HepG2 (cell line): ENCODE results near the gene WFDC1. TPM values are rescaled to one million over a fixed set of nuclear protein-coding genes. Genes with fewer than 3 reads are reported as not detected.

Source experiments
- ERF ChIP-seq: IDR thresholded peaks from 2 replicates; pipeline ENCODE4 v1.6.1; 2018; ENCODE audit warnings: missing biosample characterization, missing genetic modification reagents
- FIP1L1 ChIP-seq: fragments of 200-400 bp; formaldehyde crosslinking; IDR thresholded peaks from 2 replicates; pipeline ENCODE4 v1.6.1; 2018; ENCODE audit warnings: low read depth, mild to moderate bottlenecking, low read length, moderate library complexity, borderline replicate concordance; ENCODE audit not compliant: insufficient read depth
- GATAD2A ChIP-seq: IDR thresholded peaks from 2 replicates; pipeline ENCODE4 v1.6.1; 2016
- GPN1 ChIP-seq: sonication (generic); formaldehyde crosslinking; IDR thresholded peaks from 2 replicates; pipeline ENCODE4 v1.5.1; 2020; ENCODE audit warnings: missing genetic modification reagents, borderline replicate concordance
- KLF16 ChIP-seq, 2 experiments: sonication (generic) in 1 of 2; formaldehyde crosslinking in 1 of 2; IDR thresholded peaks; 2 replicates each; pipeline versions ENCODE4 v1.6.1 to v1.8.0; 2016 to 2023; ENCODE audit warnings: missing genetic modification reagents in 2 of 2, missing compliant biosample characterization in 1 of 2
- MATR3 ChIP-seq: sonication (generic); formaldehyde crosslinking; IDR thresholded peaks from 2 replicates; pipeline ENCODE4 v1.4.0; 2020; ENCODE audit warnings: missing genetic modification reagents
- MIXL1 ChIP-seq: IDR thresholded peaks from 2 replicates; pipeline ENCODE4 v1.6.1; 2016
- POLR2A ChIP-seq, 2 experiments: IDR thresholded peaks; 2 replicates each; pipeline ENCODE4 v1.6.1; 2011; ENCODE audit warnings: low read depth in 2 of 2, low read length in 2 of 2, mild to moderate bottlenecking in 1 of 2, moderate library complexity in 1 of 2; ENCODE audit not compliant: insufficient read depth in 1 of 2
- POLR2AphosphoS5 ChIP-seq: IDR thresholded peaks from 2 replicates; pipeline ENCODE4 v1.6.1; 2012; ENCODE audit warnings: low read depth, low read length
- RCOR2 ChIP-seq: IDR thresholded peaks from 2 replicates; pipeline ENCODE4 v1.6.1; 2016; ENCODE audit warnings: missing biosample characterization, missing genetic modification reagents
- TBX3 ChIP-seq: fragments of 450-650 bp; IDR thresholded peaks from 2 replicates; pipeline ENCODE4 v1.6.1; 2017; ENCODE audit warnings: antibody characterized with exemption, mild to moderate bottlenecking, inconsistent platforms, borderline replicate concordance
- TCF7L2 ChIP-seq: IDR thresholded peaks from 2 replicates; pipeline ENCODE4 v1.6.1; 2011; ENCODE audit warnings: mild to moderate bottlenecking, low read depth, low read length, moderate library complexity
- ZBTB42 ChIP-seq: sonication (generic); formaldehyde crosslinking; IDR thresholded peaks from 2 replicates; pipeline ENCODE4 v1.5.0; 2020; ENCODE audit warnings: mild to moderate bottlenecking, missing genetic modification reagents
- ZMYM4 ChIP-seq: sonication (generic); formaldehyde crosslinking; IDR thresholded peaks from 2 replicates; pipeline ENCODE4 v1.8.1; 2023; ENCODE audit warnings: mild to moderate bottlenecking, missing genetic modification reagents
- ZNF326 ChIP-seq: sonication (generic); formaldehyde crosslinking; IDR thresholded peaks from 2 replicates; pipeline ENCODE4 v1.4.0; 2020; ENCODE audit warnings: missing genetic modification reagents, borderline replicate concordance
- ZNF496 ChIP-seq: sonication (generic); formaldehyde crosslinking; IDR thresholded peaks from 2 replicates; pipeline ENCODE4 v1.8.1; 2023; ENCODE audit warnings: mild to moderate bottlenecking, moderate library complexity, missing genetic modification reagents; ENCODE audit not compliant: insufficient replicate concordance
- ZNF552 ChIP-seq: sonication (generic); formaldehyde crosslinking; IDR thresholded peaks from 2 replicates; pipeline ENCODE4 v1.9.0; 2022; ENCODE audit warnings: missing genetic modification reagents, mild to moderate bottlenecking, borderline replicate concordance
- ZNF572 ChIP-seq: sonication (generic); formaldehyde crosslinking; IDR thresholded peaks from 2 replicates; pipeline ENCODE4 v1.5.1; 2020; ENCODE audit warnings: mild to moderate bottlenecking, missing genetic modification reagents
- ZNF749 ChIP-seq: sonication (generic); formaldehyde crosslinking; IDR thresholded peaks from 2 replicates; pipeline ENCODE4 v1.8.0; 2022; ENCODE audit warnings: mild to moderate bottlenecking, missing genetic modification reagents, moderate library complexity, borderline replicate concordance
- ZNF782 ChIP-seq: sonication (generic); formaldehyde crosslinking; IDR thresholded peaks from 2 replicates; pipeline ENCODE4 v1.4.0; 2020; ENCODE audit warnings: missing genetic modification reagents, mild to moderate bottlenecking, borderline replicate concordance
- ZSCAN22 ChIP-seq: sonication (generic); formaldehyde crosslinking; IDR thresholded peaks from 2 replicates; pipeline ENCODE4 v1.4.0; 2020; ENCODE audit warnings: mild to moderate bottlenecking, missing genetic modification reagents
- ZZZ3 ChIP-seq: sonication (generic); formaldehyde crosslinking; IDR thresholded peaks from 2 replicates; pipeline ENCODE4 v1.4.0; 2020; ENCODE audit warnings: missing genetic modification reagents, mild to moderate bottlenecking, borderline replicate concordance
- polyA plus RNA-seq, 8 experiments: library from polyadenylated mRNA; depleted of rRNA in 3 of 8; stranded (reverse) in 7 of 8; unstranded in 1 of 8; fragments of >200 nt; fragmentation: Illumina TruSeq in 4 of 8; extraction: Trizol in 4 of 8; gene quantifications; 2 replicates each; pipeline versions ENCODE4 v1.2.1 to v1.2.3, GENCODE V29; 2011 to 2016; ENCODE audit warnings: low read depth in 4 of 8, missing spikeins in 1 of 8, mixed read lengths in 1 of 8; ENCODE audit not compliant: insufficient read depth in 1 of 8
- total RNA-seq, 5 experiments: library from RNA; depleted of rRNA; stranded (reverse); fragments of >200 nt; fragmentation: Illumina TruSeq; extraction: Trizol; gene quantifications; 2 replicates each; pipeline ENCODE4 v1.2.3, GENCODE V29; 2016; ENCODE audit warnings: low read depth in 1 of 5
- TF ChIP-seq, protein P1 (sequence below): sonication (generic); formaldehyde crosslinking; IDR thresholded peaks from 2 replicates; pipeline ENCODE4 v1.5.1; 2020; ENCODE audit warnings: missing genetic modification reagents, mild to moderate bottlenecking, borderline replicate concordance
- TF ChIP-seq, protein P2 (sequence below): IDR thresholded peaks from 2 replicates; pipeline ENCODE4 v1.6.1; 2016
- TF ChIP-seq, protein P3 (sequence below): sonication (generic); formaldehyde crosslinking; IDR thresholded peaks from 2 replicates; pipeline ENCODE4 v1.4.0; 2020; ENCODE audit warnings: missing genetic modification reagents, mild to moderate bottlenecking, borderline replicate concordance
- TF ChIP-seq, protein P4 (sequence below): sonication (generic); formaldehyde crosslinking; IDR thresholded peaks from 2 replicates; pipeline ENCODE4 v1.4.0; 2020; ENCODE audit warnings: mild to moderate bottlenecking, low read depth, missing genetic modification reagents

Gene WFDC1
- total and polyA plus RNA-seq, 2 of the 13 experiments (the other 11 are each of a cell fraction or from before 2014, with no cell fraction given) = not detected

DNA sequence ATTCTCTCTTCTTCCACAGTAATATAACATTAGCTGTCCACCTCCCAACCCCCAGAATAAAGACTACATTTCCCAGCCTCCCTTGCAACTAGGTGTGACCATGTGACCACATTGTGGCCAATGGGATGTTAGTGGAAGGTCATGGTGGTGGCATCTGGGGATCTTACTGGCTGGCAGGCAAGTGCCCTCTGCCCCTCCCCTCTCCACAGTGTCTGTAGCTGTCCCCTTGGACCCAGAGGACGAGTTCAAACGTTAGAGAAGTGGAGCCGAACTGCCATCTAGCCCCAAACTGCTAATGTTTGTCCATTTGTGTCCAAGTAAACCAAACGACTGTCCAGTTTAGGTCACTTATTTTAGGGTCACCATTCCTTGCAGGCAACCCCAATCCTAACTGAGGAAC is 28.2 kb upstream of the WFDC1 start (continued):
- TF ChIP-seq ZNF326 (CRISPR knock-in tag) (no peak), ZMYM4 (0 out of 2 replicates have a peak, but pooled peaks have one; percentile 60), ZNF496 (CRISPR knock-in tag) (no peak), ZZZ3 (no peak), TCF7L2 (no peak), ZNF749 (CRISPR knock-in tag) (no peak), ZNF572 (CRISPR knock-in tag) (0 out of 2 replicates have a peak, but pooled peaks have one; percentile 84), ZNF552 (CRISPR knock-in tag) (no peak), MIXL1 (CRISPR knock-in tag) (0 out of 2 replicates have a peak, but pooled peaks have one; percentile 16), ZNF782 (CRISPR knock-in tag) (no peak), ZSCAN22 (CRISPR knock-in tag) (no peak), GPN1 (CRISPR knock-in tag) (no peak), RCOR2 (CRISPR knock-in tag) (no peak), TBX3 (peak; percentile 71; the same call in 1 of the 2 replicates), GATAD2A (CRISPR knock-in tag) (no peak; the same call in 1 of the 2 replicates), ERF (CRISPR knock-in tag) (0 out of 2 replicates have a peak, but pooled peaks have one; percentile 40), FIP1L1 (no peak), KLF16 (CRISPR knock-in tag; IDR thresholded peaks at IDR 0.05) (no peak), POLR2AphosphoS5 (peak; percentile 52; the same call in 1 of the 2 replicates), POLR2A (IDR thresholded peaks at IDR 0.05; ENCODE audit: insufficient read depth in 1 of 2, low read depth in 2 of 2, low read length in 2 of 2) (peak in 1 of 2 experiments; percentile 56; a peak in 1 of 4 replicates), MATR3 (CRISPR knock-in tag) (no peak), ZBTB42 (CRISPR knock-in tag) (no peak)
- TF ChIP-seq, protein P1, sequence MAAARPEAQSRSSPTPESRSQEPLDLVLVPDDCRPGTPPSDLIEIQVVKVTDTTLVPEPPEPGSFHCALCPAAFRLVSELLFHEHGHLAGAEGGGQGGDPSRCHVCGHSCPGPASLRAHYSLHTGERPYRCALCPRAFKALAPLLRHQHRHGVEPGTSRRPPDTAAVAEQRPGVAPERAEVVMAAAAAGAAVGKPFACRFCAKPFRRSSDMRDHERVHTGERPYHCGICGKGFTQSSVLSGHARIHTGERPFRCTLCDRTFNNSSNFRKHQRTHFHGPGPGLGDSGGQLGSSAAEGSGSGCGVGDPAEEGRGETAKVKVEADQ (CRISPR knock-in tag) = no peak
- TF ChIP-seq, protein P2, sequence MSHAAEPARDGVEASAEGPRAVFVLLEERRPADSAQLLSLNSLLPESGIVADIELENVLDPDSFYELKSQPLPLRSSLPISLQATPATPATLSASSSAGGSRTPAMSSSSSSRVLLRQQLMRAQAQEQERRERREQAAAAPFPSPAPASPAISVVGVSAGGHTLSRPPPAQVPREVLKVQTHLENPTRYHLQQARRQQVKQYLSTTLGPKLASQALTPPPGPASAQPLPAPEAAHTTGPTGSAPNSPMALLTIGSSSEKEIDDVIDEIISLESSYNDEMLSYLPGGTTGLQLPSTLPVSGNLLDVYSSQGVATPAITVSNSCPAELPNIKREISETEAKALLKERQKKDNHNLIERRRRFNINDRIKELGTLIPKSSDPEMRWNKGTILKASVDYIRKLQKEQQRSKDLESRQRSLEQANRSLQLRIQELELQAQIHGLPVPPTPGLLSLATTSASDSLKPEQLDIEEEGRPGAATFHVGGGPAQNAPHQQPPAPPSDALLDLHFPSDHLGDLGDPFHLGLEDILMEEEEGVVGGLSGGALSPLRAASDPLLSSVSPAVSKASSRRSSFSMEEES (CRISPR knock-in tag) = 0 out of 2 replicates have a peak, but pooled peaks have one; percentile 52
- TF ChIP-seq, protein P3, sequence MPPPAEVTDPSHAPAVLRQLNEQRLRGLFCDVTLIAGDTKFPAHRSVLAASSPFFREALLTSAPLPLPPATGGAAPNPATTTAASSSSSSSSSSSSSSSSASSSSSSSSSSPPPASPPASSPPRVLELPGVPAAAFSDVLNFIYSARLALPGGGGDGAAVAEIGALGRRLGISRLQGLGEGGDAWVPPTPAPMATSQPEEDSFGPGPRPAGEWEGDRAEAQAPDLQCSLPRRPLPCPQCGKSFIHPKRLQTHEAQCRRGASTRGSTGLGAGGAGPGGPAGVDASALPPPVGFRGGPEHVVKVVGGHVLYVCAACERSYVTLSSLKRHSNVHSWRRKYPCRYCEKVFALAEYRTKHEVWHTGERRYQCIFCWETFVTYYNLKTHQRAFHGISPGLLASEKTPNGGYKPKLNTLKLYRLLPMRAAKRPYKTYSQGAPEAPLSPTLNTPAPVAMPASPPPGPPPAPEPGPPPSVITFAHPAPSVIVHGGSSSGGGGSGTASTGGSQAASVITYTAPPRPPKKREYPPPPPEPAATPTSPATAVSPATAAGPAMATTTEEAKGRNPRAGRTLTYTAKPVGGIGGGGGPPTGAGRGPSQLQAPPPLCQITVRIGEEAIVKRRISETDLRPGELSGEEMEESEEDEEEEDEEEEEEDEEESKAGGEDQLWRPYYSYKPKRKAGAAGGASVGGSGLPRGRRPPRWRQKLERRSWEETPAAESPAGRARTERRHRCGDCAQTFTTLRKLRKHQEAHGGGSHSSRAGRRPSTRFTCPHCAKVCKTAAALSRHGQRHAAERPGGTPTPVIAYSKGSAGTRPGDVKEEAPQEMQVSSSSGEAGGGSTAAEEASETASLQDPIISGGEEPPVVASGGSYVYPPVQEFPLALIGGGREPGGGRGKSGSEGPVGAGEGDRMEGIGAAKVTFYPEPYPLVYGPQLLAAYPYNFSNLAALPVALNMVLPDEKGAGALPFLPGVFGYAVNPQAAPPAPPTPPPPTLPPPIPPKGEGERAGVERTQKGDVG = no peak
- TF ChIP-seq, protein P4, sequence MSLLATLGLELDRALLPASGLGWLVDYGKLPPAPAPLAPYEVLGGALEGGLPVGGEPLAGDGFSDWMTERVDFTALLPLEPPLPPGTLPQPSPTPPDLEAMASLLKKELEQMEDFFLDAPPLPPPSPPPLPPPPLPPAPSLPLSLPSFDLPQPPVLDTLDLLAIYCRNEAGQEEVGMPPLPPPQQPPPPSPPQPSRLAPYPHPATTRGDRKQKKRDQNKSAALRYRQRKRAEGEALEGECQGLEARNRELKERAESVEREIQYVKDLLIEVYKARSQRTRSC (CRISPR knock-in tag) = no peak
